Superior temporal gyrus (tissue), 1 donor: ENCODE results near the gene VSTM2L.

ENCODE experiments used
- DNase-seq: peaks from one replicate; pipeline ENCODE4 v3.0.0-alpha.2; 2016; ENCODE audit errors: extremely low spot score

VSTM2L gene

DNA sequence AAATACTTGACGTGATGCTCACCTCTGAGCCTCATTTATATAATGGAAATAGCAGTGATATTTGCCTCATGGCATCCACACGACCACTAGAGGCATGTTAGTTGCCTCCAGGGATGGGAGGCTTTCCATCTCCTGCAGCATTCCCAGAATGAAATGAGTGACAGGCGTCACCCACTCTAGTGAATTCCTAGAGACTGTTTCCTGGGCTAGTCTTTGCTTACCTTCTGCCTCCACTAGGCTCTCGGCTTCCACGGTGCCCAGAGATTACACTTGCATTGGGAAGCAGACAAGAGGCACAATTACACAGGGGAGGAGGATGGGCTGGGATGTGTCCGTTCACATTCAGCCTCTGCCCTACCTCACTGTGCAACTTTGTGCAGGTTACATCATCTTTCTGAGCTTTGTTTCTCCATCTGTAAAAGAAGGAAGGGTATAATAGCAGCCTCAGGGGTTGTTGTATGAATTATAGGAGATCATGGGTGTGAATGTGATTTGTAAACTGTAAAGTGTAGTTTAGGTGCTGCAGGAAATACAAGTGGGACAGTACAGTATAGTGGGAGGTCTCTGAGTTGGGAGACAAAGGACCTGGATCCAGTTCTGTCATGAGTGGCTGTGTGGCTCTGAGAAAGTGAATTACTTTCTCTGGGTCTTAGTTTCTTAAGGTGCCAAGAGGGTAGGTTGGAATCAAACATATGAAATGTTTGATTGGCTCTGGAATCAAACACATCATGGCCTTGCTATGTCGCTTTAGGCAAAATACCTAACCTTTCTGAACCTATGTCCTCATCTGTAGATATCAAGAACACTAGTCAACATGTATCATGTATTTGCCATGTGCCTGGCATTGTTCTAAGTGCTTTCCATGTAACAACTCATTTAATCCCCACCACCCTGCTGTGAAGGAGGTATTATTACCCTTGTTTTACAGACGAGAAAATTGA, 3.6 kb upstream of the VSTM2L start:
- no peak for DNase-seq

DNA sequence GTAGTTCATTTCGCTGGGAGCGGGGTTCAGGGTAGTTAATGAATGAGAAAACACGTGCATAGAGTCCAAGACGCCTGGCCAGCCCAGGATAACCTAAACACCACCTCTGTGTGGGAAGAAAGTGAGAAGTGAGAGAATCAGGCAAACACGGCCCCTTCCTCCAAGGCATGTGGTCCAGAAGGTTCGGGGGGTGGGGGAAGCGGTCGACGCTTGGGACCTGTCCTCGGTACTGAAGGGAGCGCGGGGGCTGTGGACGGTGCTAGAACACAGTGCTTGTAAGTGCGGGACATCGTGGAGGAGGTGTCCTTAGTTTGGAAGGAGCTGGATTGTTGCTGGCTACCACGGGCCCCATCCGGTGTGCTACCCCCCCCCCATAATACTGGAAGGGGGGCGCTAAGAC, 1.7 kb upstream of the VSTM2L start:
- DNase-seq, result no peak

DNA sequence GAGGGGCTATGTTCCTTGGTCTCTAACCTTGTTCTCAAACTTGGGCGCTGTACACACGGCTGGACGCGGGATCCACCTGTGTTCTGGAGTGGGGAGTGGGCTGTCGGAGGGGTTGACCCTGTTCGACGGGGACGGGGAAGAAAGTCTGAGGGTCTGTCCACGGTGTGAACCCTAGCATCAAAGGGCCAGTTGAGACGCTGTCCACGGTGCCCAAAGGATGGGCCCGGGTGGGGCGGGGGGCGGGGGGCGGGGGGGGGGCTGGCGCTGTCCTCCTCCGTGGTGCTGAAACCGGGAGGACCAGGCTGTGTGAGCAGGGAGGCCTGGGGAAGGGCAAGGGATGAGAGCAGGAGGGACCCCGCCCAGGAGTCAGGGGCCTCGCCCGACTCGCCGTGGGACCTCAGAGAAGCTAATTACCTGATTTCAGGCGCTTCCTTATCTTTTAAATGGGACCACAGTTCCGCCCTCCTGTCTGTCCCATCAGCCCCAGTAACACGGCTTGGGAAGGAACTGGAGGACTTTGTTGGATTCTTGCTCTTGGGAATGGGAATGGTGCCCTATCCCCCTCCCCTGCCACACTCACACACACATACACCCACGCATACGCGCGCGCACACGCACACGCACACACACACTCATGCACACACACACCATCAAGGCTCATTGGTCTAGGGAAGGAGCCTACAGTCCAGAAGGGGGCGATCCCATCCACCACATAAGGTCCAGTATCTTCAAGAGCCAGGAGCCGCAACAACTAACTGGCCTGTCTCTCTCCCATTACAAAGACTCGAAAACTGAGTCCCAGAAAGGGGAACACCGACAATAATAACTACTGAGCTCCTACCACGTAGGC, 1.0 kb upstream of the VSTM2L start:
- no peak for DNase-seq

DNA sequence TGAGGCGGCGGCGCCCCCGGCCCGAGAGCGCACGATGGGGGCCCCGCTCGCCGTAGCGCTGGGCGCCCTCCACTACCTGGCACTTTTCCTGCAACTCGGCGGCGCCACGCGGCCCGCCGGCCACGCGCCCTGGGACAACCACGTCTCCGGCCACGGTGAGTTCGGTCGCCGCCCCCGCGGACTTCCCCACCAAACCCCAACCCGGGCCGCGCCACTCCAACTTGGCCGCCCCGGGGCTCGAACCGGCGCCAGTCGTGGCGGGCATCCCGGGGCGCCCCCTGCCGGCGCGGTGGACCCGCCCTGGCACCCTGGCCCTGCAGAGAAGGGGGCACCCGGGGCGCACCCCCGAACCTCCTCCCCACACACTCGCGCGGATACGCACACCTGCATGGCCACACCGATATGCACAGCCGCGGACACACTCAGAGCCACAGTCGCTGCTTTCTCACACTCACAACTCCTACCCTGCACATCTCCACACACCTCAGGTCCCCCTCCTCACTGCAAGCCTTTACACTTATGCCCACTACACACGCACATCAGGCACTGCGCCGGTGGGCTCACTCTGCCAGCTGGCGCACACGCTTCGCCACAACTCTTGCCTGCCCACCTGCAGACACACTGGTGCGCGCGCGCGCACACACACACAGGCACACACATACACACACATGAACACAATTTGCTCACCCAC, 535 bp downstream of the VSTM2L start:
- no peak for DNase-seq

DNA sequence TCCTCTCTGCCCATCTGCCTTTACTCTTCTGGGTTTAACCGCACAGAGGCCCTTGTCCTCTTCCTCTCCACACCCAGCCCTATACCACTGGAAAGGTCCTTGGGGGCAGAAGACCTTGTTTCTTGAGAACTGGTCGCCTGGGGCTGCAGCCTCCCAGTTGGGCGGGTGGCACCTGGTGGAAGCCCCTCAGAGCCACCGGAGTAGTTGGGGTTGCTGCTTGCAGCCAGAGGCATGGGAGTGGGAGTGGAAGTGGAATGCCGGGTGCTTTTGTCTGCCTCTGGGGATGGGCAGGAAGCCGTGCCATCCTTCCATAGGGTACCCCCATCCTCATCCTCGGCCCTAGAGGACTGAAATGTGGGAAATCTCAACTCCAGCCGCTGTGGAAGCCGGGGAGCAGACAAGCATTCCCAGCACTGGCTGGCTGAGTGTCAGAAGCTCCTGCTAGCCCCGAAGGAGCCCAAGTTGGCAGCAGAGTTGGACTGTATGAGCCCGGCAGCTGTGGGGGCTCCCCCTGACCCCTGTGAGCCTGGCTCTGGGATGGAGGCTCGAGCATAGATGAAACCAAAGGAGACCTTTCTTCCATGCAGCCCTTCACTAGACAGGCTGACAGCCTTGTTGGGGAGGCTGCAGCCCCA, 1.2 kb downstream of the VSTM2L start:
- no peak for DNase-seq

DNA sequence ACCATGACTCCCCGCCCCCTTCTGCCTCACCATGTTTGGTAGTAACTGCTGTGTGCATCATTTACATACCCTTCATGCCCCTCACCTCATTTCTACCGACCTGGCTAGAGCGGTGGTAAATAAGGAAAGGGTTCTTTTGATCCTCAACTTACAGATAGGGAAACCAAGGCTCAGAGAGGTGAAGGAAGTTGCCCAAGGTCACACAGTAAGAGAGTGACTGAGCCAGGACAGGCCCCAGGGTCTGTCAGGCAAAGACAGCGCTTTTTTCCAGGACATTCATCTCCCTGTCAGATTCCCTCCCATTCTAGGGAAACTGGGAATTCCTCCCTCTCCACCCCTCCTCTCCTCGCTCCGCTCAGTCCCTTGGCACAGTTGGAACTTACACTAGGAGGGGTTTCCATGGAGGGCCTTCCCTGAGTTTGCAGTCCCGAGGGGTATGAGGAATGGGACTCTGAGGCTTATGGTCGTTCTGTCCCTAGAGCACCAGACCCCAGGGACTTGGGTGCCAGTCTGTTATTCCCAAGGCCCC, 2.0 kb downstream of the VSTM2L start:
- no peak for DNase-seq

DNA sequence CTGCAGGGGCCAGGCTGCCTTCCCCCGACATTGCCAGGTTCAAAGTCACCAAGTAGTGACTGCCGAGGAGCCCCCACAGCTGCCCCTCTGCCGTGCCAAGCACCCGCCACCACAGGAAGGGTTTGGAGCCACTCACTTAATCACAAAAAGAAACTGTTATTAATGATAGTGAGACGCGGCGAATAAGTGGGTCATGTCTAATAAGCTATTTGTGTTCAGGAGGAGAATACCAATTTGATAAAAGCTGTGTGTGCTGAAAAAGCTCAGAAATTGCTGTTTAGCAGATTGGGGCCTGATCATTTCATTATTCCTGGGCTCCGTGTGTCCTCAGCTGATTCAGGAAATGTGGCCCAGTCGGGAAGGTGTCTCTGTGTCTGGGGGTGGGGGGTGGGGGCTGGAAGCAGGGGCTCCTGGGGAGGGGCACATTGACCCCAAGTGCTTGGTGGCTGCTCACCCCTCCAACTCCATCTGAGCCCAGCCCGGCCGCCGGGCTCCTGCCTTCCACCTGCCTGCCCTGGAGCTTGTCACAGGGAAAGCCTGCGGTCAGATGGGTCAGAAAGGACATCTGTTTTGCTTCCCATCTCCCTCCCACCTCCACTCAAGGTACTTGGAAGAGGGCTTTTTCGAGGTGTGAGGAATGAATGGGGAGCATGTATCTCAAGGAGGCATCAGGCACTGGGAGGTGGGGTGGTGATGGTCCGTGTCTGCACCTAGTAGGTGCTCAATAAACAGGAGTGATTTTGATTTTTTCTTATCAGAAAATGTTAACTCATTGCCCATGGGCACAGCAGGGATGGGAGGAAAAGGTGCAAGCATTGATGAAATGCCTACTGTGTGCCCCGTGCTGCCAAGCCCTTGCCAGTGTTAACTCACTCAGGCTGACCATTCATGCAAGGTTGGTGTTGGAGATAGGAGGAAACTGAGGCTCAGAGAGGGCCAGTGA, 3.0 kb downstream of the VSTM2L start:
- DNase-seq, result no peak

DNA sequence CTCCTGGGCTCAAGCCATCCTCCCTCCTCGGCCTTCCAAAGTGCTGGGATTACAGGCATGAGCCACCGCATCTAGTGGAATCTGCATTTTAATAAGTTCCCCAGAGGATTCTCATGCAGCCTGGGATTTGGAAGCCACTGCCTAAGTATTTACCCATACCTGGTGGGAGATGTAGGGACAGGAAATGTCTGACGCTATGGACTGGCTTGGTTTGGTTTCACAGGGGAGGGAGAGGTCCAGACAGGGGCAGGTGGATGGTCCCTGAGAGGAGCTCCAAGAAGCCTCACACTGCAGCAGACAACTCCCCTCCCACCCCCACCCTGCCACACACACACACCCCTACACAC, 4.4 kb downstream of the VSTM2L start:
- no peak for DNase-seq

DNA sequence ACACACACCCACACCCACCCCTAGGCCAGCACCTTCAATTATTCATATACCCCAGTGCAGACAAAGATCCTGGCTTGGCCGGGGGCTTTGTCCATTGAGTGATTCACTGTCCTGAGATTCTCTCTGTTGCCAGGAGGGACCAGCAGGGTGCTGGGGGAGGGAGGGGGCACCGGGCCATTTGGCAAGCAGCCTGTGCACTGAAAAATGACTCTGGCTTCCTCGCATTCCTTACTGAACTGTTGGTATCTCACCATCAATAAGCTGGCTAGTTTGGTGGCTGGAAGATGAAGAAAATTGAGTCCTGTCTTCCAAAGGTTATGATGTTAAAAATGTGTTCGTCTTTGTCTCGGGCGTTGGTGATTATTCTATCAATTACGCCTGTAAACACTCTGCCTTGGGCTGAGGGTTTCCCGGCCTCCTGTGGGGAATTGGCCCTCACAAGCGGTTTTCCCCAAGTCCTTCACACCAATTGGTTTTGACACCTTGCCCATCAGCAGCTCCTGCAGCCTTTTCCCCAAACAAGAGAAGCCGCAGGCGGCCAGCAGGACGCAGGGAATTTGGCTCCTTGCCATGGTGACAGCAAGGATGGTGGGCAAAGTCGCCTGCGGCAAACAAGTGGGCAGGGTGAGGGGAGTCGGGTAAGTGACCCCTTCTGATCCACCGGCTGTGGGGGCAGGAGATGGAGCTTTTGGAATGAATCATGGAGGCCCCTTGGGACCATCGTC, 4.9 kb downstream of the VSTM2L start:
- no peak for DNase-seq

DNA sequence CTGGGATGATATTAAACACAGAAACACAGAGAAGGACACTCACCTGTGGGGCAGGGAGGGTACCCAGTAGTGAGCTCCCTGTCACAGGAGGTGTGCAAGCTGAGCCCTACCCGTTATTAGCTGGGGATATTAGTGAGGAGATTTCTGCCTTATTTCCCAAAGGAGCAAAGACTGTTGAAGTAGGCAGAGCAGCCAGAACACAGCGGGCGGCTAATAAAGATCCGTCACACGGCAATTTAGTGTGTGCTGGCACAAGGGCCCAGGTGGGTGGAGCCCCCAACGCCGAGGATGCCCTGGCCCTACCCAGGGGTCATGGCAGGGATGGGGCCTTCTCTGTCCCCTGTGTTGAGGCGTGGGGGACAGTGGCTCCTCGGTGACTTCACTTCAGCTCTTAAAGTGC, 8.3 kb downstream of the VSTM2L start:
- no peak for DNase-seq

DNA sequence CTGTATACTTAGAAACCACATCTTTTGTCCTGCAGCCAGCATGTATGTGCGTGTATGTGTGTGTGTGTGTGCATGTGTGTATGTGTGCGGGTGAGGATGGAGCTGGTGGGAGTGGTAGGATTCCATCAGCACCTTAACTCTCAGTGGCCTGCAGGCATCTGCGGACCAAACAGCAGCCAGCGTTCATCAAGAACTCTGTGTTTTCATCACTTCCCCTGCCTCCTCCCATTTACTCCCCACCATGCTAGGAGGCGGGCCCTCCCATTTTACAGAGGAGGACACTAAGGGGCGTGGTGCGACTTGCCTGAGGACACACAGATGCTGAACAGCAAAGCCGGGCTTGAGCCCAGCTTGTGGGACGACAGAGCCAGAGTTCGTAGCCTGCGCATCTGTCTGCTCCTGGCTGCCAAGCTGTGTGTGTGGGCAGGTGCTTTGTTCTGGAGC, 8.9 kb downstream of the VSTM2L start:
- no peak for DNase-seq

DNA sequence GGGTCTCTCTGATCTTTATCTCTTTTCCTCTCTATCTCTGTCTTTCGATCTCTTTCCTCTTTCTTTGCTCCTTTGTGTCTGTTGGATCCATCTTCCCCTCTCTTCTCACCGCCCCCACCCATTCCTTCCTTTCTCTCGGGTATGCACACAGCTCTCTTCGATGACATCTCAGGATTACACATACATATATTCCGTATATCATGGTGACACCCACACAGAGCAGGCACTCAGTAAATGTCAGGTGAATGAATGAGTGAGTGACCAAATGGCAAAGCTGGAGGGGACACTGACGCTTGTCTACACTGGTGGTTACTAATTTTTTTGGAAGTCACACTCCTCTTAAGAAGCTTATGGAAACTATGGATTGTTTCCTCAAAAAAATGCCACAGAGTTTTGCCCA, 9.9 kb downstream of the VSTM2L start:
- DNase-seq, result no peak

DNA sequence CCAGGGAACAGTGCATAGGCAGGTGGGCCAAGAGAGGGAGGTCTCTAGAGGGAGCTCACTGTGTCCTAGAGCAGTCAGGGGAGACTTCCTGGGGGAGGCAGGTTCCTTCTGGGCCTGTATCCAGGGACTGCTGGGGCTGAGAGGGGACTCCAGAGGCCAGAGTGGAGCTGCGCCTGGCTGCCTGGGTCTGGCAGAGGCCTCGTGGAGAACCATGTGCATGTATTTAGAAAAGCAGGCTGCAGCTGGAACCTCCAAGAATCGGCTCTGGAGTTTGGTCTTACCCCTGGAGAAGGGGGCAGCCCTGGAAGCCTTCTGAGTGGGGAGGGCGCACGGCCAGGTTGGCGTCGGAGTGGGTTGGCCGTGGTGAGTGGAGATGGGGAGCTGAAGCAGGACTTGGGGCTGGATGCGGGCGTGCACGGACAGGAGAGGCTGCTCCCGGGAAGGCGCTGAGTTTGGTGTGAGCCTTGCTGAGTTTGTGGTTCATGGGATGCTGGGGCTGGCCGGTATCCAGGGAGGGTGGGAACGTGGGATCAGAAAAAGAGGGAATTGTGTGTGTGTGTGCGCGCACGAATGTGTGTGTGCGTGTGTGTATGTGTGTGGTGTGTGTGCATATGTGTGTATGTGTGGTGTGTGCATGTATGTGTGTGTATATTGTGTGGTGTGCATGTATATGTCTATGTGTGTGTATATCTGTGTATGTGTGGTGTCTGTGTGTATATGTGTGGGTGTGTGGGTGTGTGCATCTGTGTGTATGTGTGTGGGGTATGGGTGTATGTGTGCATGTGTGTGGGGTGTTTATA, 10.8 kb downstream of the VSTM2L start:
- no peak for DNase-seq

DNA sequence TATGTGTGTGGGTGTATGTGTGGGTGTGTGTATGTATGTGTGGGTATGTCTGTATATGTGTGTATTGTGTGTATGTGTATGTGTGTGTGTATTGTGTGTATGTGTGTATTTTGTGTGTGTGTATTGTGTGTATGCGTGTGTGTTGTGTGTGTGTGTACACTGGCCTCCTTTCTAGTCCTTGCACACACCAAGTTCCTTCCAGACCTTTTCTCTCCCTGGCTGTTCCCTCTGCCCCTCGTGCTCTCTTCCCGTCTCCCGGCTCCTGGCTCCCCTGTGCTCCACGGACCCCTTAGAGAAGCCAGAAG, 11.4 kb downstream of the VSTM2L start:
- no peak for DNase-seq

DNA sequence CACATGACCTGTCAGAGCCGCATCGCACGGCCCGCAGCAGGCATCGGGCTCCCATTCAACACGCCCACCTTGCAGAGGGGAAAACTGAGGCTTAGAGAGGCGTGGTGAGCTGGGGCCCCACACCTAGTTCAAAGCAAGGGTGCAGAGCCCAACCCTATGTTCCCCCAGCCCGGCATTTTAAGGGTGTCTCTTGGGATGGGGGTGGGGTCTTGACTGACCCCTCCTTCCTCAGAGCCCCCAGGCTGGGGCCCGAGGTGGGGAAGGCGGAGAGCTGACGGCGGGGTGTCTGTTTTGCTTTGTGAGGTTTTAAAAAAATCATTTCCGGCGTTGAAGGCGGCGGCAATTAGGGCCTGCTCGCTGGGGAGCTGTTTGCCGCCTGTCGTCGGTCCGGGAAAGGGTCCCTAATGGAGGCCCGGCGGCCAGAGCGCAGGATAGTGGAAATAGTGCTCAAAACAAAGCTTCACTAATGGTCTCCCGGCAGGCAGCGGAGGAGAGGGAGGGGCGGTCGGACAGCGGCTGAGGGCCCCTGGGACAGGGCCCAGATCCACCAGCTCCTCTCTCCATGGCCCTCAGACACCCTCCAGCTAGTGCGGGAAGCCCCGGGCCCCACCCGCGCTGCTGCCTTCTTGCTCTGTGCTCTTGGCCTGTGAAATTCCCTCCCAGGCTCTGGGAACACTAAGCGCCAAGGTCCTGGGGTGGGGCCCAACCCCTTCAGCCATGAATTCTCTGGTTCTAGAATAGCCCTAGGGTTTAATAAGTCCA, 11.9 kb downstream of the VSTM2L start:
- no peak for DNase-seq

DNA sequence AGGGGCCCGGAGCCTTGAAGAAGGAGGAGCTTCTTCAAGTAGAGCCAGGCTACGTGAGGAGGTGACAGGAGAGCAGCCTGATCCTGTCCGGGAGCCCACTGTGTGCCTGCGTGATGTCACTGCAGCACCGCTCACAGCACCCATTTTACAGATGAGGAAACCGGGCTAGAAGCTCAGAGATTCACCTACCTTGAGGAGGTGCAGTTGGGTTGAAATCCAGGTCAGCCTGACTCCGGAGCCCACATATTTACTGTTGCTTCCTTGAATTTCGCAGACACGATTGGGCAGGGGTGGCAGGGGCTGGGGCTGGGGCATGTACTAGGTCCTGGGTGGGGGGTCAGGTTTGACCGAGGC, 12.5 kb downstream of the VSTM2L start:
- DNase-seq, result no peak

DNA sequence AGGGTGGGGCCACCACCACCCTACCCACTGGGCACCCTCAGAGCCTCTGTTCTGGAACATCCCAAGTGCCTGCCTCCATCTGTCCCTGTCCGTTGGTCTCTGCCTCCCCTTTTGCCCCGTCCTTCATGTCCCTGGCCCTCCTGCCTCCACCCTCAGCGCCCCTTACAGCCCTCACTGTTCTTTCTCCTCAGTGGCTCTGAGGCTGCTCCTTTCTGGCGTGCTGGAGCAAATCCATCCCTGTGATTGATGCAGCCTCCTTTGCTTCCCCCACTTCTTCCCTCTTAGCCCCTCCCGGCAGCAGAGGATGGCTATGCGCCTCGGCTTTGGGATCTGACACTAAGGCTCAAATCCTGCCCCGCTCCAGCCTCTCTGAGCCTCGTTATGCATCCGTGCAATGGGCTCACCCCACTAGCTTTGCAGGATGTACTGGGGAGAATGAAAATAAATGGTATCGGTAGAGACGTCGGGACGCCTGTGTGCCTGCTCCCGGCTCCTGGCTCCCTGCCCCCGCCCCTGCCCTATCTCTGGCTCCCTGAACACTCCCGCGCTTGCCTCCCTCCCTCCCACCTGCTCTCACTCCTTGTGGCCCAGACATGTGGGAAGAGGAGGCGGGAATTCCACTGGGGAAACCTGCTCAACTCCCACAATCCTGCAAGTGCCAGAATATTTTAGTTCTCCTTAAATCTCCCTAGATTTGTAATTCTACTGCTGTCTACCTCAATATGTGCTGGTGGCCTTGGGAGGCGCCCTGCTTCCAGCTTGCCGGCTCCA, 13.1 kb downstream of the VSTM2L start:
- no peak for DNase-seq

DNA sequence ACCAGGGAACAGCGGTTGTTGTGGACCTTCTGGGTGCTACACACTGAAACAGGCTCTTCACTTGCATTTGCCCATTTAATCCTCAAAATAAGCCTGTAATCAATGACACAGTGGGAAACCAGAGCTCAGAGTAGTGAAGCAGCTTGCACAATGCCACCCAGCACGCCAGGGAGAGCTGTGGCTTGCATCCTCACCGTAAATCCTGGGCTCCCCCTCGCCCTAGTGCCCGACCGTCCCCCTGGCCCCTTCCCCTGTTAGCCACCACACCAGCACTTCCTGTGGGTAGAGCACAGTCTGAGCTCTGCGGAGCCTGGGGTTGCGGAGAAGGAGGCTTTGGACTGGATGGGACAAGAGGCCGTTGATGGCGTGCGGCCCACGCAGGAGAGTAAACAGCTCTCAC, 14.5 kb downstream of the VSTM2L start:
- DNase-seq, result no peak
